ENCODE measurements around the gene POU2AF1. TPM values are rescaled to one million over a fixed set of nuclear protein-coding genes. Genes with fewer than 3 reads are reported as not detected.

Gene POU2AF1
- total RNA-seq, 1 donor from 2014 or later: 155 TPM

DNA sequence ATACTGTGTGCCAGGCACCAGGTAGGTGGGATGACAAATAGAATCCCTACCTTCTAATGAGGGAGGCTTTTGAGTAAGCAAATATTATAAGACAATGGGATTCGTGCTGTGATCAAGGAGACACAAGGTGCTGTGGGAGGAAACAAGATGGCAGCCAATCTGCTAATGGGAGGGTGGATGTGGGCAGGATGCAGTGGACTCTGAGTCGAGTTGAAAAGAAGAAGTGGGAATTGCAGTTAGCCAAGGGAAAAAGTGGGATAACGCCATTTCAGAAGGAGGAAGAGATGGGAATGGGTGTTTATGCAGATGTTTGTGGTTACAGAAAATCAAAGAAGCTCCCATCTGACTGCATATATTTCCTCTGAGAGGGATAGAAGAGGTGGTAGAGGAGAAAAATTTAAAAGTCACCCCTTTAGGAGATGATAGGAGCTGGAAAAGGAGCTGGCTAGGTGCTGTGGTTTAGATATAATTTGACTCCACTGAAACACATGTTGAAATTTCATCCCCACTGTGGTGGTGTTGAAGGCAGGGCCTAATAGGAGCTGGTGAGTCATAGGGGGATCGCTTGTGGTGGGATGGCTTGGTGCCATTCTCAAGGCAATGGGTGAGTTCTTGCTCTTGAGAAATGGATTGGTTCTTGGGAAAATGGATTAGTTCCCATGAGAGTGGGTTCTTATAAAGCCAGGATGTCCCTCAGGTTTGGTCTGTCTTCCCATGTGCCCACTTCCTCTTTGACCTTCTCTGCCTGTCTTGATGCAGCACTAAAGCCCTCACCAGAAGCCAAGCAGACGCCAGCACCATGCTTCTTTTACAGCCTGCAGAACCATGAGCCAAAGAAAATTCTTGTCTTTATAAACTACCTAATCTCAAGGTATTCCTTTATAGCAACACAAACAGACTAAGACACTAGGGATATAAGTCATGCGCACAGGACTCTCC, 30.0 kb upstream of the POU2AF1 start:
- intact Hi-C loops (cut with micrococcal nuclease): loop anchor here (1.0 kb wide), 1 partner anchor 8 kb away; no protein-coding TSS in a partner anchor
- ChIA-PET CTCF (interaction anchor here (1.5 kb wide), 1 partner anchor 13 kb away, joined by 4 read pairs; no protein-coding TSS in a partner anchor), POLR2A (interaction anchor here (0.6 to 4.1 kb wide), 5 partner anchors 8 to 31 kb away, joined by 3 to 37 read pairs (median 26); partner anchors contain the start of gene POU2AF1)
- DNase-seq (no peak), ATAC-seq (ENCODE audit: low read depth) (no peak)
- peaks cover 1% of the 10 kb centered on the region for H3K36me3 Mint-ChIP-seq (ENCODE audit: low read depth)
- H3K27ac Mint-ChIP-seq: peak overlapping the region; percentile 90
- H3K9me3 Mint-ChIP-seq: peaks cover 3% of the 10 kb centered on the region
- peak overlapping the region; percentile 51 for H3K4me3 Mint-ChIP-seq
- peaks cover 80% of the 10 kb centered on the region for H3K4me1 Mint-ChIP-seq
- TF ChIP-seq, protein P1, sequence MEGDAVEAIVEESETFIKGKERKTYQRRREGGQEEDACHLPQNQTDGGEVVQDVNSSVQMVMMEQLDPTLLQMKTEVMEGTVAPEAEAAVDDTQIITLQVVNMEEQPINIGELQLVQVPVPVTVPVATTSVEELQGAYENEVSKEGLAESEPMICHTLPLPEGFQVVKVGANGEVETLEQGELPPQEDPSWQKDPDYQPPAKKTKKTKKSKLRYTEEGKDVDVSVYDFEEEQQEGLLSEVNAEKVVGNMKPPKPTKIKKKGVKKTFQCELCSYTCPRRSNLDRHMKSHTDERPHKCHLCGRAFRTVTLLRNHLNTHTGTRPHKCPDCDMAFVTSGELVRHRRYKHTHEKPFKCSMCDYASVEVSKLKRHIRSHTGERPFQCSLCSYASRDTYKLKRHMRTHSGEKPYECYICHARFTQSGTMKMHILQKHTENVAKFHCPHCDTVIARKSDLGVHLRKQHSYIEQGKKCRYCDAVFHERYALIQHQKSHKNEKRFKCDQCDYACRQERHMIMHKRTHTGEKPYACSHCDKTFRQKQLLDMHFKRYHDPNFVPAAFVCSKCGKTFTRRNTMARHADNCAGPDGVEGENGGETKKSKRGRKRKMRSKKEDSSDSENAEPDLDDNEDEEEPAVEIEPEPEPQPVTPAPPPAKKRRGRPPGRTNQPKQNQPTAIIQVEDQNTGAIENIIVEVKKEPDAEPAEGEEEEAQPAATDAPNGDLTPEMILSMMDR (IDR thresholded peaks at IDR 0.05): no peak
- H3K27me3 Mint-ChIP-seq: no peaks in the 10 kb centered on the region

DNA sequence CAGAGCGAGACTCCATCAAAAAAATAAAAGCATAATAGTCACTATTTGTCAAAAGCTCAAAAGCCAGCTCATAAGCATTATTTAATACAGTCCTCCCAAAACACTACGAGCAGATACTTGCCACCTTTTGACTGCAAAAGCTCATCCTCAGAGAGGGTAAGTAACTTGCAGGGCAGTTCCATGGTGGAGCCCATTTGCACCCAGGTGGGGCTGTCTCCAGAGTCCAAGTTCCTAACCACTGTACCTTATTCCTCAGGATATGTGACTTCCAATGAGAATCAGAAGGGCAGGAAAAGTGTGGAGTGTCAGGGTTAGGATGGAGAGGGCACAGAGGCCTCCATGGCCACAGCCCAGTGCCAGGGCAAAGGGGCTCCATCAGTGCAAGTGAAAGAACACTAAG, 28.6 kb upstream of the POU2AF1 start:
- peaks cover 4% of the 10 kb centered on the region for H3K36me3 Mint-ChIP-seq (ENCODE audit: low read depth)
- no peak for DNase-seq
- H3K4me3 Mint-ChIP-seq: no peak overlapping the region
- H3K27ac Mint-ChIP-seq: peak overlapping the region; percentile 24
- peaks cover 11% of the 10 kb centered on the region for H3K9me3 Mint-ChIP-seq
- TF ChIP-seq, protein P1 (IDR thresholded peaks at IDR 0.05): no peak
- H3K4me1 Mint-ChIP-seq: peaks cover 75% of the 10 kb centered on the region
- intact Hi-C loops (cut with micrococcal nuclease): no loop called here
- no peak for ATAC-seq (ENCODE audit: low read depth)
- no peaks in the 10 kb centered on the region for H3K27me3 Mint-ChIP-seq
- CTCF ChIA-PET: no interaction called here
- POLR2A ChIA-PET: interaction anchor here (3.0 to 4.1 kb wide), 2 partner anchors 9 to 10 kb away, joined by 26 to 31 read pairs; no protein-coding TSS in a partner anchor

DNA sequence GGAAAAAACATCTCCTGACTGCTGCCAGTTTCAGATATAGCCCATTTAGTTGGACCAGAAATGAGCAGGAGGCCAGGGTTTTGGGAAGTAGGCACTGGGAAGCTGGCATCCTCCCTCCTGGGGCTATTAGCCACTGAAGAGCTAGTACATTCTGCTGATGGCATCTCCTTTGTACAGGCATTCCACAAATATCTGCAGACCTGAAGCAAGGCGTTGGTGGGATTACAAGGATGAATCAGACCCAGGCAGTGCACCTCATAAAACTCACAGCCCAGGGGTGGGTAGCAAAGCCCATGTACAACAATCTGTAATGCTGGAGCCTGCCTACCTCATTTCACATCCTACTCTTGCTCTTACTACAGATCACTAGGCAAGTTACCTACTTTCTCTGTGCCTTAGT, 27.5 kb upstream of the POU2AF1 start:
- intact Hi-C loops (cut with micrococcal nuclease): no loop called here
- Mint-ChIP-seq H3K4me1 (peaks cover 74% of the 10 kb centered on the region), H3K27ac (no peak overlapping the region), H3K9me3 (peaks cover 13% of the 10 kb centered on the region), H3K36me3 (ENCODE audit: low read depth) (peaks cover 6% of the 10 kb centered on the region), H3K27me3 (no peaks in the 10 kb centered on the region), H3K4me3 (no peak overlapping the region)
- DNase-seq (no peak), ATAC-seq (ENCODE audit: low read depth) (no peak)
- TF ChIP-seq, protein P1 (IDR thresholded peaks at IDR 0.05): no peak
- POLR2A ChIA-PET: interaction anchor here (16.0 kb wide), 1 partner anchor 10 kb away, joined by 250 read pairs; no protein-coding TSS in a partner anchor
- CTCF ChIA-PET: no interaction called here

DNA sequence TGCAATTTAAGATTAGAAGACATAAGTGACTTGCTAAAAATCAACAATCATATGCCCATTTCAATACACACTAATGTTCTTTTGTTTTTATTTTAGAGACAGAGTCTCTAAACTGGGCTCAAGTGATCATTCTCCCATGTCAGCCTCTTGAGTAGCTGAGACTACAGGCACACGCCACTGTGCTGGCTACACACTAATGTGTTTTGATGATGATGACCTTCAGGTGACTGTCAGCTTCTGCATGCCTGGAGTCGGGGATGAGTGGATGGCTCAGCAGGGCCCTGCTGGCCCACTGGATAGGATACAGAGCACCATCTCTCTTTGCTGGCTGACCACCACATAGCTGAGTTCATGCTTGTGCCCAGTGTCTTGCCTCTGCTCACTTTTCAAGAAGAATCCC, 27.0 kb upstream of the POU2AF1 start:
- intact Hi-C loops (cut with micrococcal nuclease): no loop called here
- CTCF ChIA-PET: no interaction called here
- ATAC-seq (ENCODE audit: low read depth): no peak
- H3K4me3 Mint-ChIP-seq: no peak overlapping the region
- TF ChIP-seq, protein P1 (IDR thresholded peaks at IDR 0.05): no peak
- no peak for DNase-seq
- no peaks in the 10 kb centered on the region for H3K27me3 Mint-ChIP-seq
- peaks cover 13% of the 10 kb centered on the region for H3K9me3 Mint-ChIP-seq
- no peak overlapping the region for H3K27ac Mint-ChIP-seq
- peaks cover 74% of the 10 kb centered on the region for H3K4me1 Mint-ChIP-seq
- H3K36me3 Mint-ChIP-seq (ENCODE audit: low read depth): peaks cover 6% of the 10 kb centered on the region
- POLR2A ChIA-PET: interaction anchor here (1.5 to 16.0 kb wide), 2 partner anchors 11 to 27 kb away, joined by 4 to 250 read pairs; partner anchors contain the start of gene POU2AF1

DNA sequence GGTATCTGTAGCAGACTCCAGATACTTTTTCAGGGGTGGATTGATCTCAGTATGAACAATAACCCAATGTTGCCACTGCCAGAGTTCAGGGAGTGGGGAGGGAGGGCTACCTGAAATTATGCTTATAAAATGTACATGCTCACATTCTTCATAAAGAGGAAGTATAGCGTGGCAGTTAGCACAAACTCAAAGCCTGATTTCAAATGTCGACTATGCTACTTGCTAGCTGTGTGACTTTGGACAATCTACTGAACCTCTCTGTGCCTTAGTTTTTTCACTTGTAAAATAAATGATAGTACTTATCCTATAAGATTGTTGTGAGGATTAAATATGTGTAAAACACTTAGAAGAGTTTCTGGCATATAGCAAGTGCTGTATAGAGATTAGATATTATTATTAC, 26.5 kb upstream of the POU2AF1 start:
- ChIA-PET CTCF (no interaction called here), POLR2A (interaction anchor here (1.5 to 16.0 kb wide), 2 partner anchors 11 to 27 kb away, joined by 4 to 250 read pairs; partner anchors contain the start of gene POU2AF1)
- H3K27me3 Mint-ChIP-seq: no peaks in the 10 kb centered on the region
- H3K27ac Mint-ChIP-seq: no peak overlapping the region
- DNase-seq (no peak), ATAC-seq (ENCODE audit: low read depth) (no peak)
- H3K36me3 Mint-ChIP-seq (ENCODE audit: low read depth): peaks cover 6% of the 10 kb centered on the region
- H3K9me3 Mint-ChIP-seq: peaks cover 13% of the 10 kb centered on the region
- TF ChIP-seq, protein P1 (IDR thresholded peaks at IDR 0.05): no peak
- H3K4me1 Mint-ChIP-seq: peaks cover 73% of the 10 kb centered on the region
- intact Hi-C loops (cut with micrococcal nuclease): no loop called here
- H3K4me3 Mint-ChIP-seq: no peak overlapping the region

Measured in activated B cell treated with CpG ODN at 0.5 μM for 24 hours (primary cell).